Hippocampal formation (tissue), 2 donors: ENCODE measurements around the gene ACRBP.

Experiments
- DNase-seq, 2 donors: peaks; one replicate each; lab custom pipeline; 2025; lab: John Stamatoyannopoulos, UW

Gene ACRBP

GRCh38 chr12:6646276-6647082, 753 bp downstream of the ACRBP start:
- no peak for DNase-seq

GRCh38 chr12:6644903-6645302, 2.3 kb downstream of the ACRBP start:
- peak in 1 of 2 donors; percentile 21 for DNase-seq

GRCh38 chr12:6644257-6644596, 3.0 kb downstream of the ACRBP start:
- peak in 1 of 2 donors; percentile 22 for DNase-seq

GRCh38 chr12:6643569-6644256, 3.5 kb downstream of the ACRBP start:
- DNase-seq, result peak in 1 of 2 donors; percentile 23

- DNase-seq, result no peak
Measured at GRCh38 chr12:6641131-6641530, 6.1 kb downstream of the ACRBP start.

GRCh38 chr12:6640497-6640896, 6.7 kb downstream of the ACRBP start:
- DNase-seq, result no peak

GRCh38 chr12:6639151-6639801, 8.0 kb downstream of the ACRBP start:
- no peak for DNase-seq

- no peak for DNase-seq
Measured at GRCh38 chr12:6638305-6638704, 8.9 kb downstream of the ACRBP start.

- no peak for DNase-seq
Measured at GRCh38 chr12:6635856-6636531, 11.2 kb downstream of the ACRBP start, which contains the start of gene LPAR5. Gene LPAR5 (minus strand): TSS chr12:6635959. CDS start chr12:6621248, 14,711 bp downstream.

- DNase-seq, result no peak
Measured at GRCh38 chr12:6635375-6635855, 11.8 kb downstream of the ACRBP start.

GRCh38 chr12:6632026-6632983, 14.9 kb downstream of the ACRBP start:
- no peak for DNase-seq

- DNase-seq, result no peak
Measured at GRCh38 chr12:6631549-6631961, 15.7 kb downstream of the ACRBP start.

- DNase-seq, result no peak
Measured at GRCh38 chr12:6630736-6631135, 16.5 kb downstream of the ACRBP start.

- no peak for DNase-seq
Measured at GRCh38 chr12:6627616-6628015, 19.6 kb downstream of the ACRBP start.

- no peak for DNase-seq
Measured at GRCh38 chr12:6626654-6627283, 20.5 kb downstream of the ACRBP start.

- DNase-seq, result no peak
Measured at GRCh38 chr12:6620885-6621274, 26.4 kb downstream of the ACRBP start.

- DNase-seq, result no peak
Measured at GRCh38 chr12:6620137-6620884, 26.9 kb downstream of the ACRBP start.

- no peak for DNase-seq
Measured at GRCh38 chr12:6618483-6619225, 28.6 kb downstream of the ACRBP start.

GRCh38 chr12:6615802-6616201, 31.4 kb downstream of the ACRBP start:
- no peak for DNase-seq
